NCI-H2171 (cell line): Measurements from ENCODE around the gene AREG.

Source experiments
- DNase-seq: peaks from one replicate; lab custom pipeline; 2025; lab: John Stamatoyannopoulos, UW

Gene AREG

GRCh38 chr4:74463123-74463522, 18.2 kb downstream of the AREG start:
- DNase-seq: no peak

GRCh38 chr4:74464291-74464690, 19.4 kb downstream of the AREG start:
- no peak for DNase-seq

DNA sequence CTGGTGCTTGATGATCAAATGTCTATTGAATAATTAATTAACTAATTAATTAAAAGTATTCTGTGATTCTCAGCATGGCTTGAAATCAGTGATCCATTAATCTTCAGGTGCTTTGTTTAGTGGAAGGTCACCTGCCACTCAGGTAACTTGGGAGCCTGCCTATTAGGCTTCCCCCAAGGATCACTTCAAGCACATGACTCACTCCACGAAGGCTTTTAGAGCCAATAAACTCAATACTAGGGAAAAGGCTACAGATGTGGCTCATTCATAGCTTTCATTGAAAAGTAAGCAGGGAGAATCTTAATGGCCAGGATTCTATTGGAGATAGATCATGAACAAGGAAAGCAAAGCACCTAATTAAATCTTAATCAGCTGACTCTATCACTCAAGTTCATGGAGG, 21.3 kb downstream of the AREG start:
- no peak for DNase-seq

GRCh38 chr4:74471264-74471663, 26.3 kb downstream of the AREG start:
- DNase-seq: no peak

DNA sequence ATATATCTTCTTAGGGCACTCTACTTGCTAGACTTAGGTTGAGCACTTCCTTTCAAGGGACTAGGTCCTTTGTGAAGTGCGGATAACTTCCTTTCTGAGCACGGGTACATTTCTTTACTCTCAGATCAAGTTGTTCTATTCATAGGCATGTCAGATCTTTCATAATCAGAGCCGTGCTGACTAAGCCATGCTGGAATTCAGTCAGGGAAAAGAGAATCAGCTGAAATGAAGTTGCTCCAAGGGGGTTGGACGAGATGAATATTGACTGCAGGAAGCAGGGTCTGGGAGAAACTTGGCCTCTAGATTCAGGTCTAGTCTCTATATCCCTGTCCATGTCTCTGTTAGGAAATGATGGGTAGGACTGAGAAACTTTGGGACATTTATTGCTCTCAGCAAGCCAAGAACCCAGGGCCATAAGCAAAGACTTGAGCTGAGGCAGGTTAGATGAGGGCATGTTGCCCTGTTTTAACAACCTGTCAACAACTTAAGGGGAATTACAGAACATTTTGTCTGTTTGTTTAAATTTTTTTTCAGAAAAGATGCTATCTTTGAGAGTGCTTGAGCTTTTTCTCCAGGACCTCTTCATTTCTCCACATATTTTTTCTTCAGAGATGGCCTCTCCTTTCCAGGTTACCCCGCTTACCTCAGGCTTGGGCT, 28.3 kb downstream of the AREG start:
- DNase-seq: no peak

DNA sequence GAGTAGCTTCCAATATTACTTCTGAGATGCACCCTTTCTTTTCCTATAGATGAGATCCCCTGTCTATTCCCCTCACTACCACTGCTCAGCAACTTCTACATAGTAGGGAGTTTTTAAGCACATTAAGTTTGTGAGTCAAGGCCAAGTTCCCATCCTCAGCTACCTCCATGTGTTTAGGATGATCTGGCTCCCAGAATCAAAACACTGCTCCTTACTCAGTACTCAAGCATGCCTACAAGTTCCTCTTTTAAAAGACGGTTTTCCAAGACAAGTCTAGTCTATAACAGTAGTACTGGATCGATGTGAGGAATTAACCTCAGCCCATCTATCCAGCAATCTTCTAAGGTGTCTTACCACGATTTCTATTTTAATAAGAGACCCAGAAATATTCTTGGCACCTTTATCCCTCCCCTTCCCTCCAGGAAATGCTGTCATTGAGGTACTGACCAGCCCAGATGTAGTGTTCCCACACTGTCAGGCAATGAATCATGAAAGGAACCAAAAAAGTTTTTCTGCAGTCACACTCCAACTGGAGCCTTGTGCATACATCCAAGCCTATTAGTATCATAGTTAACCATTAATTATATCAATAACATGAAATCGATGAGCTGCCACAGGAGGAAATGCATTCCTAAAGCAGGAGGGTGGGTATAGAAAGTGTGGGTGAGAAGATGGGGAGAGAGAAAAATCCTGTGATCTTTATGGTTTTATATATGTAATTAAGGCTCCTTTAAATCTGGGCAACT, 29.6 kb downstream of the AREG start:
- DNase-seq: no peak

- no peak for DNase-seq
Measured at GRCh38 chr4:74475091-74475800, 30.3 kb downstream of the AREG start.

DNA sequence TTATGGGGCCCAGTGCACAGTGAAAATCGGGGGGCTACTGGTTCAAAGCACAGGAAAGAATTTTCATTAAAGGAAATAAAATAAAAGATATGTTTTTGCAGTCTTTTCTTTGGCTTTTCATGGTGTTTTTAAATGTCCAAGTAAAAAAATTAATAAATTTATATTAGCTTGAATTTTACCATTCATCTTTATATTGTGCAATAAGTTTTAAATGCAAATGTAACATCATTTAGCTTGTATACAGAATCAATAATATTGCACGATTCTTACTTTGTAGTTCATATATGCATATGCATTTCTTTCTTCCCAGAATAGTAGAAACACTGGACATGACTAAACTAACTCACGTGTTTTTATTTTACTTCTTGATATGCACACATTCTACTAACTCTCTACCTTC, 31.0 kb downstream of the AREG start:
- DNase-seq: no peak

DNA sequence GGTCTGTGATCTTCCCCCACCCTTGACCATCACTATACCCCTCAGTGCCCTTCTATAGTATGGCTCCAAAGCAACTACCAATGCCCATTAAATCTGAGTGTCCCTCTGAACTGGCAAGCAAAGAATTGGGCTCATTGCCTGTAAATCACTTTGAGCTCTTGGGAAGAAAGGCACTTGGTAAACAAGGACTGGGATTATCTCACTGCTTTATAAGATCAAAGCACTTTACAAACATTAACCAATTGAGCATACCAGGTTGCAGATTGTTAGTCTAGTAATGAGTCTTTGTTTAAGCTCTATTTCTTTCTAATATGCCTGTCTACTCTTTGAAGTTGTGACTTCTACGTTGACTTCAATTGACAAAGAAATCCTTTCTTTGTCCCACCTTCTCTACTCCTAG, 34.1 kb downstream of the AREG start:
- no peak for DNase-seq

DNA sequence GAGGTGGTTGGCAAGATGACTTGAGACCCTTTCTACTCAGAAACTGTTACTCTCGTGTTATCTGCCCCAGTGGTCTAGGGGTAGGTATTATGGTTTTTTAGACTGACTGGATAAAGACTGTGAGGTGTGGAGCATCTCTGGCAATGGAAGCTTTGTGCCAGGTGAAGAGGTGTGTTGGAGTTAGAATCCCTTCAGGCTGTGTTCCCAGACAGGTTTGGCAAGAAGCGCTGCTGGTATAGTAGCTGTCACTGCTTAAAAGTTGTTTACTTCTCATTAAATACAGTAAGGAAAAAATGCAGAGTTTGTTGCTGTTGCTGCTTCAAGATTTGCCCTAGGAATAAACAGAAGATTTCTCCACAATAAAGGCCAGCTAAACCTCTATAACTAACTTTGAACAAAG, 35.3 kb downstream of the AREG start:
- DNase-seq: no peak

DNA sequence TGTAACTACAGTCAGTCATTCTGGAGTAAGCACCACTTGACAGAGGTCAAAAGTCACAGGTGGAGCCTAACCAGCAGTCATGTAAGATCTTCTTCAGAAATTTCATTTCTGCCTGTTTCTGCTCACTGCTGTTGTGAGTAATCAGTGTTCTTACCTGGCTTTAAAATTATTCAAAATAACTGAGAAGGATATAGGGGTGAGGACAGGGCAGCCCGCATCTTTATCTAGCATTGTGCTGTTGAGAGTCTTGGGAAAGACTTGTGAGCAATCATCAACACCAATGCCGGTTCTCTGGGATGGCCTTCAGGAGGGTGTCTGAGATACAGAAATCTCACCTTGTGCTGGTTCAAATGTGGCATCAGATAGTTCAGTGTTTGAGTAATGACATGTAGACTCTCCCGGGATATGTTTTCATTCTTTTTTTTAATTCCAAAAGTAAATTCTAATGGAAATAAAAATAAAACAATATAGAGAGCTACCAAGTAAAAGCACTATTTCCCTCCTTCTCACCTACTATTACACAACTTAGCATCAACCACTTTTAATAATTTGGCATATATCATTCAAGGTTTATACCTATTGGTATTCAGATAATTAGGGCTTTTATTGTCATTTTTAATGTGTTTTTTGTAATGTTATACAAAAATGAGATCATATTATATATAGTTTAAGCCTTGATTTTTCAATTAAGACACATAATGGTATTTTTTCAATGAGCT, 37.1 kb downstream of the AREG start:
- DNase-seq: no peak

DNA sequence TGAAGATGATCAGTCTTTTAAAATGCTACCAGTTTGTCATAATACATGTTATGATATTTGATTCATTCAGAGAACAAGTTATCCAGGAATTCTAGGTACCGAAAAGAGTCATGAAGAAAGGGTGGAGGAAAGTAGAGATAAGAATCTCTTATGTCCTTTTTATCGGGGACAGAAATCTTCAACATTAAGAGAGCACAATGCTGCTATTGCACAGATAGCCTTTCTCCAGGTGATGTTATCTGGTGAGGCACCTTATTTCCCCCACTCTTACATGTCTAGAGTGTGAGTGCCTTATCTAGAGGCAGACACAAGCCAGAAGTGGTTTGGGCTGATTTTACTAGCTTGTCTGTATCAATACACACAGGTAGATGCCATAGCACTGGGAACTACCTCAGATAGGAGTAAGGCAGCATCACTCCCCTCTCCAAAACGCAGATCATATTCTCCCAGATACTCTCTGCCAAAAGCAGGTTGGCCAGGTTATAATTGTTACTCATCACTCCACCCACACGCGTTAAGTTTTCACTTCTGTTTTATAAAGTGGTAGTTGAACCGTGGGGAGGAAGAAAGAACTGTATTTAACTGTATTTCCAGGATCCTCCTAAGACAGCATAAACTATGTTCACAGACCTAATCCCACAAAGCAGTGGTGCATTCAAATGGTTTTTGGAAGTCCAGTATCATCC, 38.4 kb downstream of the AREG start:
- no peak for DNase-seq

DNA sequence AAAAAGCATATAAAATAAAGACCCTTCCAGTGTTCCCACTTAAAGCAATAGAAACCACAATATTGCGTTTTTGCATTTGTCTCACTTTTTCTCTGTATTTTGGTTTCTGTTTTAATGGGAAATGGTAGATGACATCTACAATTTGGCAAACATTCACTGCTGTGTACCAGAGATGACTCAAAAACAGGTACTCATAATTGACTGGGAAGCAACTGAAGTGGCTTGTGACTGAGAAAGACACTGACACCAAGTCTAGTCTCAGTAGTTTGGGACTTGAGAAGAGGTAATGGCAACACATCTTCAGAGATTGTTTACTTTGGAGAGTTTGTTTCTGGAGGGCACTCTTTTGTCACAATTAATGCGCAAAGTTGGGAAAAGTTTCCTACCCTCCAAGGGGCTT, 42.0 kb downstream of the AREG start:
- no peak for DNase-seq

- no peak for DNase-seq
Measured at GRCh38 chr4:74487771-74488170, 42.8 kb downstream of the AREG start.

- no peak for DNase-seq
Measured at GRCh38 chr4:74490736-74491135, 45.8 kb downstream of the AREG start.

DNA sequence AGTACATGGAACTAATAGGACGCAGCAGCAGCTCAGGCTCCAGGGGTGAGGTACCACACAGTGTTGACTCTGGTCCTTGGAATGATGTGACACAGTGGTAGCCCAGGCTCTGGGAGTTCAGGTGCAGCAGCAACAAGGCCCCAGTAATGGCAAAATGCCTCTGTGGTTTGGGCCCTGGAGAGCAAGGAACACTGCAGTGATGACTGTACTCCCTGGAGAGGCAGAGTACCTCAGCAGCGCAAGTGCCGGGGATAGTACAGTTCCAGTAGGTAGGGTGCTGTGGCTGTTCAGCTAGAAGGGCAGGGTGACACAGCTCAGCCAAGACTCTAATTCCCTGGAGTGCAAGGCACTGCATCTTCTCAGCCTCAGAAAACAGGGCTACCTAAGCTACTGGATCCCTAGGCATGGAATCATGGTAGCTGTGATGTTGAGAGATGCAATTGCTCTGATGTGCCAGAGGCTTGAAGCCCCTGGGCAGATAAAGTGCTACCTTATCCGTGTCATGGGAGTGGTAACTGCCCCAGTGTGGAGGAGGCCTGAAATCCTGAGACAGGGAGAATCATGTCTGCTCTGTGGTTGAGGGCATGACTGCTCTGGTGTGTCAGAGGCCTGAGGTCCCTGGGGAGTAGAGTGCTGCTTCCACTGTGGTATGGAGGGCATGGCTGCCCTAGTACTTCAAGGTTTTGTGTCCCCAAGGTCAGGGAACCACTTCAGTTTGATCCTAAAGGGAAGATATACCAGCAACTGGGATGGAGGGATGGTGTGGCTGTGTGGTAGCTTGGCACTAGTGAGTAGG, 55.2 kb downstream of the AREG start:
- no peak for DNase-seq

GRCh38 chr4:74501579-74501978, 56.6 kb downstream of the AREG start:
- no peak for DNase-seq

- no peak for DNase-seq
Measured at GRCh38 chr4:74503580-74503979, 58.6 kb downstream of the AREG start.

- DNase-seq: no peak
Measured at GRCh38 chr4:74504212-74504611, 59.3 kb downstream of the AREG start.
